ENCODE data around the gene MAP2K4.

The MAP2K4 gene

DNA sequence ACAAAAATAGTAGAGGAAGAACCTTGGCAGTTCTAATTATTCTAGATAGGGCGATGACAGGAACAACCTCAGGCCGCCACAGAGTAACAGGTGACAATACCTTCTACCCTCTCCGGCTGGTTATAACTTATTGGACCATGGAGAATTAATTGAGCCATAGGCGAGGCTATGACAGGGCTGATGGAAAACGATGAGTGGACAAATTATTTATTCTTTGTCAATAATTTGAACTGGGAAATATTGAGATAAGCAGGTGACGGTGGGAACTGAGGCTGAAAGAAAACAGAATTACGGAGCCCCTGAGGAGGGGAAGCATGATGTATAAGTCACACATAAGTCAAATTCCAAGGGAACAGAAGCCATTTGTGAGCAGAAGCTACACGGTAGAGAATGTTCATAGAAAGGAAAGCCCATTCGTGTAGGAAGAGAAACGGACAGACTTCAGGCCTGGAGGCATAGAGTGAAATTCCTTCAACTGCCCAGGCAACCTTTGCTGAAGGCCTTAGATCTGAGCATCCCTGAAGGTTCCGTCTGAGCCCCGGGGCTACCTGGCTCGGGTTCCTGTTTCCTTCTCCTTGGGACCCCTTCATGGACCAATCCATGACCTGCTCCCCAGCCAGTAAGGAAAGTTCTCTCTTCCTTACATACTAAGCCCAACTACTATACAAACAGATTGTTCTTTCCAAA, 158.1 kb downstream of the MAP2K4 start:
- DNase-seq: no peak

DNA sequence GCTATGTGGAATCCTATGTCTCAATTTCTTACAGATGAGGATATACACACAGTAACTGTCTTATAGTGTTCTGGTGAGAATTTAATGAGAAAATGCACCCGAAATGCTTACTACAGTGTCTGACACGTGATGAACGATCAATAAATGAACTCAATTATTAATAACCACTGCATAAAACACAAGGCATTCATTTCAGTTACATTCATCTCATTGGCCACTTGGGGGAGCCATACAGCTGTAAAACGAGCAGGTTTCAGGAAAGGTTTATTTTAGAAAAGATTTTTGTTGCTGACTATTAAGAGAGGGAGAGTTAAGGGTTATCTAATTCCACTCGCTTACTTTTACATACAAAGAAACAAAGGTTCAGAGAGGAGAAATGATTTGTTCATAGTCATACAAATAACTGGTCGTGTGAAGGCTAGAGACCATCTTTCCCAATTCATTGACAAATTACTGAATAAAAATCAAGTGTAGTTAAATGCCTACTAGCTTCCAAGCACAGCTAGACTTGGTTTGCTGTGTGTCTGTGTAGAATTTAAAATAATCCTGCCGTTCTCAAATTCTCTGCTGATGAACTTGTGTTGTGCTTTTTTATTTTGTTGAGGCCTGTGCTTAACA, 160.1 kb downstream of the MAP2K4 start:
- DNase-seq: peak in 1 of 2 experiments; percentile 0

DNA sequence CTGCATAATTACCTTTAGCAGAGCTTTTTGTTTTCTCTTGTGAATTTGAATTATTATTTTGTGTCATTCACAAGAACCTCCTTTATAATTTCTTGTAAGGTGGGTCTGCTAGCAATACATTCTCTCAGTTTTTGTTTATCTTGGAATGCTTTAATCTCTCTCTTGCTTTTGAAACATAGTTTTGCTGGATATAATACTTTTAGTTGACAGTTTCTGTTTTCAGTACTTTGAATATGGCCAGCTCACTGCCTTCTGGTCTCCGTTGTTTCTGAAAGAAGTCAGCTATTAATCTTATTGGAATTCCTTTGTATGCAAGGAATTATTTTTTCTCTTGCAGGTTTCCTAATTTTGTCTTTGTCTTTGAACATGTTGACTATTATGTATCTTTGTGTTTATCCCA, 167.0 kb downstream of the MAP2K4 start:
- DNase-seq: no peak

DNA sequence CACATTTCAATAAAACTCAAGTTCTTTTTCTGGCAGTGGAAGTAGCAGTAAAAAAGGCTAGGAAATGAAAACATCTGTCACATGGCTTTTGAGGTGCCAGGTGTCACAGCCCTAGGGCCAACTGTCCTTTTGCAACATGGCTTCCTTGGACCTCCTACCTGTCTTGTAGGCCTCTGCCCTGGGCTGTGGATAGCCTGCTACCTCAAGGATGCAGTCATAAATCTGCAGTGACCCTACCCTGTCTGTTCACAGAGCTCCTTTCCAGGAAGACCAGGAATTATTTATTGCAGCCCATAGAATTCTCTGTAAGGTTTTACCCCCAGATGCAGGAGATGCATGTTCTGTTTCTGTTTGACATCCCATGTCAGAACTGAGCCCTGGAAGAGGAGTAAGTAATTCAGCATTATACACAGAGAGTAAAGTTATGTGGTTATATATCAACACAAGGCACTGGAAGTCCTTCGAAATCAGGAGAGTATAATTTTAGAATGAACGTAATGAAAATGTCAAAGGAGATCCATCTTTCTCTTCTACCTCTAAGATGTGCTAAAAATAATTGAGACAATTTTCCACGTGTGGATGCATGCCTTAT, 172.6 kb downstream of the MAP2K4 start:
- no peak for DNase-seq
